Activated B cell treated with CpG ODN at 0.5 μM for 24 hours (primary cell): ENCODE data around the gene GMPPA. TPM values are rescaled to one million over a fixed set of nuclear protein-coding genes. Genes with fewer than 3 reads are reported as not detected.

Source experiments
- ATAC-seq: fragments of 200-7000 bp; cut with Tn5 transposase; one replicate; pipeline ENCODE4 v1.10.0; 2021; ENCODE audit warnings: low read depth, mild to moderate bottlenecking, moderate library complexity
- CTCF ChIA-PET: fragments of 350-600 bp; sonication (Branson Sonifier 250); formaldehyde crosslinking; loops from one replicate; lab custom pipeline; 2021; ENCODE audit warnings: antibody characterized with exemption; lab: Charles Lee
- POLR2A ChIA-PET: fragments of 350-600 bp; sonication (Branson Sonifier 250); formaldehyde crosslinking; loops from one replicate; lab custom pipeline; 2021; ENCODE audit warnings: antibody characterized with exemption; lab: Charles Lee
- DNase-seq: peaks from one replicate; pipeline ENCODE4 v3.0.0; 2022
- H3K27ac Mint-ChIP-seq: one replicate; pipeline ENCODE4 v1.8.0; 2020; ENCODE audit warnings: mixed read lengths
- H3K27me3 Mint-ChIP-seq: one replicate; pipeline ENCODE4 v1.8.0; 2021; ENCODE audit warnings: mixed read lengths
- H3K36me3 Mint-ChIP-seq: one replicate; pipeline ENCODE4 v1.8.0; 2021; ENCODE audit warnings: low read depth, mixed read lengths
- H3K4me1 Mint-ChIP-seq: one replicate; pipeline ENCODE4 v1.8.0; 2021; ENCODE audit warnings: mixed read lengths
- H3K4me3 Mint-ChIP-seq: one replicate; pipeline ENCODE4 v1.8.0; 2020; ENCODE audit warnings: mild to moderate bottlenecking, mixed read lengths
- H3K9me3 Mint-ChIP-seq: one replicate; pipeline ENCODE4 v1.8.0; 2020; ENCODE audit warnings: mixed read lengths
- intact Hi-C: fragments of 100-400 bp; cut with micrococcal nuclease; formaldehyde crosslinking; loops from one replicate; pipeline ENCODE4 v1.15.1; 2024
- total RNA-seq: library from RNA; stranded (reverse); gene quantifications from 2 replicates; pipeline ENCODE4 v1.2.3, GENCODE V29; 2022
- TF ChIP-seq, protein P1 (sequence below): fragments of 200-600 bp; IDR thresholded peaks from one replicate; pipeline ENCODE4 v1.8.0; 2022; ENCODE audit warnings: antibody characterized with exemption, mild to moderate bottlenecking

The GMPPA gene
- total RNA-seq, 1 donor from 2014 or later = 33.0 TPM

DNA sequence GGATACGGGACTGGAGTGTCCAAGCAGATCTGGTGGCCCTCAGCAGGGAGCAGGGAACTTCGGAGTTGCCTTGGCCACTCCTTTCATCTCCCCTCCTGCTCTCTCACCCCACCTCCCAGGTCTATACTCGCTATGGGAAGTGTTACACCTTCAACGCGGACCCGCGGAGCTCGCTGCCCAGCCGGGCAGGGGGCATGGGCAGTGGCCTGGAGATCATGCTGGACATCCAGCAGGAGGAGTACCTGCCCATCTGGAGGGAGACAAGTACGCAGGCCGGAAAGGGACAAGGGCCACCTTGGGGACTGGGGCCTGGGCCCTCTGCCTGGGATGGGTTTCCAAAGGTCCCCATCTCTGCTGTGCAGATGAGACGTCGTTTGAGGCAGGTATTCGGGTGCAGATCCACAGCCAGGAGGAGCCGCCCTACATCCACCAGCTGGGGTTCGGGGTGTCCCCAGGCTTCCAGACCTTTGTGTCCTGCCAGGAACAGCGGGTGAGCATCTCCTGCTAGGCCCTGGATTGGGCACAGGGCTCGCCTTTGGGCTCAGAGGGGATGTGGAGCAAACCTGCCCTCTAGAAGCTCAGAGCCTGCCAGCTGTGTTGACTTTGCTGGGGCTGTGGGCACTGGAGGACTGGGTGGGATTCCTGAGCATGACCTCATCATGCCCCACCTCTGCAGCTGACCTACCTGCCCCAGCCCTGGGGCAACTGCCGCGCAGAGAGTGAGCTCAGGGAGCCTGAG lies 33.1 kb downstream of the GMPPA start:
- Mint-ChIP-seq H3K27ac (no peak overlapping the region), H3K4me1 (no peaks in the 10 kb centered on the region), H3K9me3 (no peaks in the 10 kb centered on the region), H3K27me3 (peaks cover 55% of the 10 kb centered on the region), H3K4me3 (no peak overlapping the region), H3K36me3 (no peaks in the 10 kb centered on the region)
- intact Hi-C loops = loop anchor here (2.0 to 5.0 kb wide), 2 partner anchors 23 to 475 kb away; no protein-coding TSS in a partner anchor
- no peak for DNase-seq
- ChIA-PET CTCF (interaction anchor here (2.5 to 5.9 kb wide), 2 partner anchors 11 to 129 kb away, joined by 11 to 82 read pairs; no protein-coding TSS in a partner anchor), POLR2A (no interaction called here)
- TF ChIP-seq, protein P1, sequence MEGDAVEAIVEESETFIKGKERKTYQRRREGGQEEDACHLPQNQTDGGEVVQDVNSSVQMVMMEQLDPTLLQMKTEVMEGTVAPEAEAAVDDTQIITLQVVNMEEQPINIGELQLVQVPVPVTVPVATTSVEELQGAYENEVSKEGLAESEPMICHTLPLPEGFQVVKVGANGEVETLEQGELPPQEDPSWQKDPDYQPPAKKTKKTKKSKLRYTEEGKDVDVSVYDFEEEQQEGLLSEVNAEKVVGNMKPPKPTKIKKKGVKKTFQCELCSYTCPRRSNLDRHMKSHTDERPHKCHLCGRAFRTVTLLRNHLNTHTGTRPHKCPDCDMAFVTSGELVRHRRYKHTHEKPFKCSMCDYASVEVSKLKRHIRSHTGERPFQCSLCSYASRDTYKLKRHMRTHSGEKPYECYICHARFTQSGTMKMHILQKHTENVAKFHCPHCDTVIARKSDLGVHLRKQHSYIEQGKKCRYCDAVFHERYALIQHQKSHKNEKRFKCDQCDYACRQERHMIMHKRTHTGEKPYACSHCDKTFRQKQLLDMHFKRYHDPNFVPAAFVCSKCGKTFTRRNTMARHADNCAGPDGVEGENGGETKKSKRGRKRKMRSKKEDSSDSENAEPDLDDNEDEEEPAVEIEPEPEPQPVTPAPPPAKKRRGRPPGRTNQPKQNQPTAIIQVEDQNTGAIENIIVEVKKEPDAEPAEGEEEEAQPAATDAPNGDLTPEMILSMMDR = no peak
- ATAC-seq = no peak

DNA sequence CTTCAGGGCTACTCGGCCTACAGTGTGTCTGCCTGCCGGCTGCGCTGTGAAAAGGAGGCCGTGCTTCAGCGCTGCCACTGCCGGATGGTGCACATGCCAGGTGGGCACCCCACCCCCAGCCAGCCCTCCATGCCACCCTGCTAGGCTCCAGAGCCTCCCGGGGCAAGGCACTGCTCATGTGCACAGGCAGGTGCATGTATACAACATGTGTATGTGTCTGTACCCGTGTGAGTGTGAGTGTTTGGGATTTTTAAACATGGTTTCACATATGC lies 33.6 kb downstream of the GMPPA start:
- ChIA-PET CTCF (interaction anchor here (5.9 kb wide), 1 partner anchor 130 kb away, joined by 82 read pairs; no protein-coding TSS in a partner anchor), POLR2A (no interaction called here)
- TF ChIP-seq, protein P1 = no peak
- intact Hi-C loops = loop anchor here (5.0 kb wide), 1 partner anchor 475 kb away; no protein-coding TSS in a partner anchor
- H3K36me3 Mint-ChIP-seq = no peaks in the 10 kb centered on the region
- no peaks in the 10 kb centered on the region for H3K4me1 Mint-ChIP-seq
- DNase-seq (no peak), ATAC-seq (no peak)
- no peak overlapping the region for H3K27ac Mint-ChIP-seq
- no peaks in the 10 kb centered on the region for H3K9me3 Mint-ChIP-seq
- peaks cover 52% of the 10 kb centered on the region for H3K27me3 Mint-ChIP-seq
- H3K4me3 Mint-ChIP-seq = no peak overlapping the region

DNA sequence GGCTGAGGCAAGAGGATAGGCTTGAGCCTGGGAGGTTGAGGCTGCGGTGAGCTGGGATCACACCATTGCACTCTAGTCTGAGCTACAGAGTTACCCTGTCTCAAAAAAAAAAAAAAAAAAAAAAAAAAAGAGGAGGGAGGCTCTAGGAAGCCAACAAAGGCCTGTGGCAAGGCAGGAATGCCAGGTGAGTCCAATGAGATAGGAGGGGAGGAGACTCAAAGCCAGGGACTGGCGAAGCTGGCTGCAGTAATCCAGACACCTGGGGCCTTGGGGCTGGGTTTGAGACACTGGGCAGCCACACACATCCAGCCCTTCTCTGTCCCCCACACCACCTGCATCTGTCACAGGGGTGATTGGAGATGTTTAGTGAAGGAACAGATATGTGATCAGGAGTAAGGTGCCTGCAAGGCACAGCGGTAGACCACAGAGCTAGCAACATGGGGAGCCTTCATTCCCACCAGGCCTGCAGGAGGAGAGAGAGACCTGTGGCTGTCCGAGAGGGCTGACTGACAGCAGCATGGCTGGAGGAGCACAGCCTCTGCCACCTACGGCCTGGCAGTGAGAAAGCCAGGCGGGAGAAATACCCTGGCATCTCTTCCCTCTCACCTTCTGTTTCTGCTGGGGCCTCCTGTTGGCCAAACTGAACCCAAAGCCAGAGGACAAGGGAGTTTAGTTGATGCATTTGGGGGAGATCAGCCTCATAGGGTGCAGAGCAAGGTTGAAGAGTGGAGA lies 35.4 kb downstream of the GMPPA start:
- Mint-ChIP-seq H3K36me3 (no peaks in the 10 kb centered on the region), H3K4me3 (no peak overlapping the region), H3K27me3 (peaks cover 45% of the 10 kb centered on the region), H3K27ac (no peak overlapping the region), H3K4me1 (no peaks in the 10 kb centered on the region), H3K9me3 (no peaks in the 10 kb centered on the region)
- CTCF ChIA-PET = no interaction called here
- ATAC-seq (no peak), DNase-seq (no peak)
- TF ChIP-seq, protein P1 = no peak
- POLR2A ChIA-PET = no interaction called here
- intact Hi-C loops = loop anchor here (5.0 kb wide), 1 partner anchor 477 kb away; no protein-coding TSS in a partner anchor

DNA sequence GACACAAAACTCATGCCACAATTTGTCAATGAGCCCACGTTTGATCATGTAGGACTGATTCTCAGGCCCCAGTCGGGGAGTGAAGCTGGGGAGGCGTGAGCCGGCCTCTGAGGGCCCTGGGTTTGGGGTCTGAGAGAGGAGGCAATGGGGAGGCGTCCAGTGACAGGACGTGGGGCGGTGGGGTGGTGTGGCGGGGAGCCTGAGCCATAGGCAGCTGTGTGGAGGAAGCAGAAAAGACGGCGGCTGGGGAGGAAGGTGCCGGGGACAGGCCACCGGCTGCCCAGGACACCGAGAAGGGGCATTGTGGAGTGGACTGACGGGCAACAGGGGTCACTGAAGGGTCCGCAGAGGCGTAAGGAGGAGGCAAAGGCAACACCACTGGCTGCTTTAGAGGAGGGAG lies 37.7 kb downstream of the GMPPA start:
- TF ChIP-seq, protein P1 = no peak
- Mint-ChIP-seq H3K27me3 (peaks cover 32% of the 10 kb centered on the region), H3K9me3 (no peaks in the 10 kb centered on the region), H3K4me3 (no peak overlapping the region), H3K4me1 (peaks cover 4% of the 10 kb centered on the region), H3K27ac (no peak overlapping the region), H3K36me3 (no peaks in the 10 kb centered on the region)
- intact Hi-C loops = no loop called here
- no peak for ATAC-seq
- DNase-seq = no peak
- ChIA-PET POLR2A (no interaction called here), CTCF (no interaction called here)

DNA sequence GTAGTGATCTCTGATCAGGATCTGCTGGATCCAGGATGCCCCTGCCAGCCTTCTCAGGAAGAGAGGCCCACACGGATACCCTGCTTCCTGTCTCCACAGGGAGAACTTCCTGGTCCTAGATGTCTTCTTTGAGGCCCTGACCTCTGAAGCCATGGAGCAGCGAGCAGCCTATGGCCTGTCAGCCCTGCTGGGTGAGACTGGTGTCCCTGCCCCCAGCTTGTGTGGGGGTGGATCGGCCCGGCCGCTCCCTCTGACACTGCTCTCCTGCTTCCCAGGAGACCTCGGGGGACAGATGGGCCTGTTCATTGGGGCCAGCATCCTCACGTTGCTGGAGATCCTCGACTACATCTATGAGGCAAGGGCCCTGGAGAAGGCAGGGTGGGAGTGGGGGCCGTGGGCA lies 38.3 kb downstream of the GMPPA start:
- Mint-ChIP-seq H3K9me3 (no peaks in the 10 kb centered on the region), H3K4me3 (no peak overlapping the region), H3K36me3 (no peaks in the 10 kb centered on the region), H3K27ac (no peak overlapping the region), H3K4me1 (peaks cover 5% of the 10 kb centered on the region), H3K27me3 (peaks cover 27% of the 10 kb centered on the region)
- ATAC-seq (no peak), DNase-seq (no peak)
- POLR2A ChIA-PET = no interaction called here
- intact Hi-C loops = no loop called here
- CTCF ChIA-PET = no interaction called here
- TF ChIP-seq, protein P1 = no peak
